Measurements from ENCODE around the gene CAMK2B.
A peak's percentile ranks its signal among the peaks of the same experiment; 100 is the strongest.

The CAMK2B gene

GRCh38 chr7:44308596-44309270 lies 16.7 kb downstream of the CAMK2B start:
- DNase-seq: no peak

- no peak for DNase-seq
These were observed 17.3 kb downstream of the CAMK2B start for GRCh38 chr7:44307905-44308595.

DNA sequence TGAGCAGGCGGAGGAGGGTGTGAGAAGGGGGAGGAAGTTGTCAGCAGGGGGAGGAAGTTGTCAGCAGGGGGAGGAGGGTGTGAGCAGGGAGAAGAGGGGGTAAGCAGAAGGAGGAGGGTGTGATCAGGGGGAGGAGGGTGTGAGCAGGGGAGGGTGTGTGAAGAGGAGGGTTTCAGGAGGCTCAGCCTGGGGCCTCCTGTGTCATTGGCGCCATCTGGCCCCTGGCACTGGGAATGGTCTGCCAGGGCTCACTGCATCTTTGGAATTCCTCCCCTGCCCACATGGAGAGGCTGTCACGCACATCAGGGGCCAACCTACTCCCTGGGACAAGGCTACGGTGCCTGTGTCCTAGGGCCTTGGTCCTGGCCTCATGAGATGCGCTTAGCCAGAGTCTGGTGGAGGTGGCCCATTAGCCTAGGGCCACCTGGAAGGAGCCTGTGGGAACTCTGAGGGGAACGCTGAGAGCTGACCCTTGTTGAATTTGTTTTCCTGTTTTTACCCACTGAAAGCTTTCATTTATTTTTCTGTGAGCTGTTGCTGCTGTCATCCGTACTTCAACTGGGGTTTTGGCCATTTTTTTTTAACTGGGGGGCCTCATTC lies 18.0 kb downstream of the CAMK2B start:
- DNase-seq: peak; percentile 63

GRCh38 chr7:44306606-44307005 lies 18.8 kb downstream of the CAMK2B start:
- DNase-seq: no peak

GRCh38 chr7:44305564-44306507 lies 19.6 kb downstream of the CAMK2B start:
- DNase-seq: no peak

GRCh38 chr7:44294325-44295069 lies 30.9 kb downstream of the CAMK2B start:
- no peak for DNase-seq

DNA sequence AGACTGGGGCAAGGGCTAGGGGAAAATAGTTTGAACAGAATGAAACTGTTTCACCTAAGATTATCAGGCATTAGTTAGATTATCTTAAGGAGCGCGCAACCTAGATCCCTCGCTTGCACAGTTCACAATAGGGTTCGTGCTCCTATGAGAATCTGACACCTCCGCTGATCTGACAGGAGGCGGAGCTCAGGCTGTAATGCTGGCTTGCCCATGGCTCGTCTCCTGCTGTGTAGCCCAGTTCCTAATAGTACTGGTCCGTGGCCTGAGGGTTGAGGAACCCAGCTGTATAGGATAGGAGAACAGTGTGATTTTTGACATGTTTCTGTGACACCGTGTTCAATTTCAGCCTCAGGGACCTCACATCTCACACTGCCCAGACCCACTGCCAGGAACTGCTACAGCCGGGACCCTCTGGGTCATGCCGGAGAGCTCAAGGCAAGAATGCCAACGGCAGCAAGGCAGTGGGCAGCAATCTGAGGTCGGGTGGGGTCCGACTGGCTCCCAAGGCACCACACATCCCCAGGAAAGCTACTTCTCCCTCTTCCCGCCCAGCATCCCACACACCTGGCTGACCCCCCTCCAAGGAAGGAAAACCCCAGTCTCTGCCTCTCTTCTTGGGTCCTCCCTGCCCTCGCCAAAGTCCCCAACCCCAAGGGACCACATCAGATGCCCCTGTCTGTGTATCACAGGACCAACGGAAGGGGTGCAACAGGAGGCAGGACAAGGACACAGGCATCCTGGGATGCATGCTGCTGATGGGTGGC lies 31.7 kb downstream of the CAMK2B start:
- no peak for DNase-seq

- DNase-seq: no peak
These were observed 32.4 kb downstream of the CAMK2B start for GRCh38 chr7:44292876-44293560.

DNA sequence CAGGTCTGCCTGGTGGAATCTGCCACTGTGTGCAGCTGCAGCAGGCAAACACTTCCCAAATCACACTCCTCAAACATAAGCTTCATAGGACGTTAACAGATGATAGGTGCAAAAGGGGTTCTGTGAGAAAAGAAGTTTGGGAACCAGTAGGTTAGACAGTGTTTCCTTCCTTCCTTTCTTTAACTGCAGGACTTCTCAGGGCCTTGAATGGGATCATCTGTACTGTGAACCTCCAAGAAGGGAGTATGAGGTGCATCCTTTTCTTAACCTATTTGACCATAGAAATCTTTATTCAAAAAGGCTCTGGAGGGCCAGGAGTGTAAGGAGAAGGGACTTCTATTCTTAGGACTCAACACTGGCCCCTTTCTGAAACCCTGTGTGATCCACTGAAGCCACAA lies 33.0 kb downstream of the CAMK2B start:
- no peak for DNase-seq

GRCh38 chr7:44291733-44292419 lies 33.5 kb downstream of the CAMK2B start:
- no peak for DNase-seq

GRCh38 chr7:44291066-44291732 lies 34.2 kb downstream of the CAMK2B start:
- DNase-seq: peak; percentile 9

DNA sequence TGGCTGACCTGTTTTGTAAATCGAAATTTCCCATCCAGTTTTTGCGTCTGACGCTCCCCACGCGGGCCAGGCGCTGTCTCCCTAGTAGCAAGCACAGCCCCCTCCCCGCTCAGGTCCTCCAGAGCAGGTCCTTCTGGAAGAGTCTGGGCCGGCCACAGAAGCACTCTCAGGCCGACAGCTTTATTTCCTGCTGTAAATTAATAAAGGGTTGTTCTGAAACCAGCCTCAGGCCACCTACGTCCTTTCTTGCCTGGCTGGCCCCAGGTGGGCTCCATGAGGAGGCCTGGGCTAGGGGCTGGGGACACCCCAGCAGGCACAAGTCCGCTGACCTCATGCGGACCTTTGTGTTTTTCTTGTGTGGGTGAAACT lies 35.2 kb downstream of the CAMK2B start:
- no peak for DNase-seq

DNA sequence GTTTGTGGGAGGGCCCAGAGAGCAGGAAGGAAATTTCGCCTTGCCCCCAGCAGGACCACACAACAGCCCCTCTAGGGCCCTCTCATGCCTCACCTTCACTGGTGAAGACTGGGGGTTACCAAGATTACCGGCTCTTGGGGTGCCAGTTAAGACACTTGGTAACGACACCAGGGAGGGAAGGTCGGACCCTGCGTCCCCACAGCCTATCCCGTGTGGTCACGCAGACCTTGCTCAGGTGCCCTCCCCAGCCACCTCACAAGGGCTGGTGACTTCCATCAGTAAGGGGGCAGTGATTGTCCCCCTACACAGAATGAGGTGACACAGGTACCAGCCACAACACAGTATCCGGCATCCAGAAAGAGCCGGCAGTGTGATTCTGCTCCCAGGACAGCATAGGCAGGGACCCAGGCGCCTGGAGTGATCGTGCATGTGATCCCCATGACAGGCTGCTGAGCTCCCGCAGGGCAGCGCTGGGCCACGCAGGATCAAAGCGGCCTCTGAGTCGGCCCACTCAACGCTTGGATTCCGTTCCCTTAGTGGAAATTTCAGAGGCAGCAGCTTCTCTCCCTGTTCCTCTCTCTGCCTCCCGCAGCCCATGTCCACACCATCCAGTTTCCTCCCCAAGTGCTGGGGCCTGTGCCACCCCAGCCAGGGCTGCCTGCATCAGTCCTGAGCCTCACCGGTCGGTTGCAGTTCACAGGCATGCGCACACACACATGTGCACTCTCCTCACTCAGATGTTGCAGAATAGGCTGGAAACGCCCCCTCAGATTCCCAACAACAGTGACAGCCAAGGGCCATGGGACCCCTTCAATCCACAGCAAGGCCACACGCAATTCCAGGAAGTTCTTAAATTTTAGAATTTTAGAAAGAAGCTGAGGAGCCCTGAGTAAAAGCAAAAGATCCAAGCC lies 35.8 kb downstream of the CAMK2B start:
- no peak for DNase-seq

DNA sequence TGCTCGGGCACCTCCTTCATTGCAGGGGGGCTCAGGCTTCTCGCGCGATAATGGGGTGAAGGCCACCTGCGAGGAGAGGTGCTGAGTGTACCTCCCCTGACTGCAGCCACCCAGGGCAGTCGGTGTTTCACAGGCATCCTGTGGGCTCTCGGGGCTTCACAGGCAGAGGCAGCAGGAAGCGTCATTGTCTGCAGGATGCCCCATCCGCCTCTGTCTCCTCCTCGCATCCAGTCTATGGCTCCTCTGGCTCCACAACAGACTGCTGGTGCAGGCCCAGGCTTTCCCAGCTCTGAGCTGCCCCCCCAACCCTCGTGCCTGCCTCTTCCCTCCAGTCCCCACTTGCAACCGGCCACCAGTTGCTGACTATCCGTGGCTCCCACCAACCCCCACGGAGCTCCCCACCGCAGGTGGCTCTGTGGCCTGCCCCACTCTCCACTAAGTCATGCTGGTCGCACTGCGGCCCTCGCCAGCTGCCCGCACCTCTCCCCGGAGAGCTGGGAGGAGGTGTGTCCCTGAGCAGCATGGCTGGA lies 36.5 kb downstream of the CAMK2B start:
- no peak for DNase-seq

DNA sequence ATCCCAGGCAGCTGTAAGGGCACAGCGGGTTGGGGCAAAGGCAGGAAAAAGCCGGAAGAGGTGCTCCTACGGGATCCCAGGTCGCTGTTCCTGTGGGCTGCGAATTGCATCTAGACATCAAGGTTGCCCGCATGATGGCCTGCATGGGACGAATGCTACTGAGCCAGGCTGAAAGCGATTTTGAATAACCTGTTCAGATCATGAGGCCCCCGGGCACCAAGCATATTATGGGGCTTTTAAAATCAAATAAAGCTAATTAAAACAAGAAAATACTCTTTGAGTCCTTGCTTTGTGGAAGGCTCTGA lies 37.1 kb downstream of the CAMK2B start:
- no peak for DNase-seq

DNA sequence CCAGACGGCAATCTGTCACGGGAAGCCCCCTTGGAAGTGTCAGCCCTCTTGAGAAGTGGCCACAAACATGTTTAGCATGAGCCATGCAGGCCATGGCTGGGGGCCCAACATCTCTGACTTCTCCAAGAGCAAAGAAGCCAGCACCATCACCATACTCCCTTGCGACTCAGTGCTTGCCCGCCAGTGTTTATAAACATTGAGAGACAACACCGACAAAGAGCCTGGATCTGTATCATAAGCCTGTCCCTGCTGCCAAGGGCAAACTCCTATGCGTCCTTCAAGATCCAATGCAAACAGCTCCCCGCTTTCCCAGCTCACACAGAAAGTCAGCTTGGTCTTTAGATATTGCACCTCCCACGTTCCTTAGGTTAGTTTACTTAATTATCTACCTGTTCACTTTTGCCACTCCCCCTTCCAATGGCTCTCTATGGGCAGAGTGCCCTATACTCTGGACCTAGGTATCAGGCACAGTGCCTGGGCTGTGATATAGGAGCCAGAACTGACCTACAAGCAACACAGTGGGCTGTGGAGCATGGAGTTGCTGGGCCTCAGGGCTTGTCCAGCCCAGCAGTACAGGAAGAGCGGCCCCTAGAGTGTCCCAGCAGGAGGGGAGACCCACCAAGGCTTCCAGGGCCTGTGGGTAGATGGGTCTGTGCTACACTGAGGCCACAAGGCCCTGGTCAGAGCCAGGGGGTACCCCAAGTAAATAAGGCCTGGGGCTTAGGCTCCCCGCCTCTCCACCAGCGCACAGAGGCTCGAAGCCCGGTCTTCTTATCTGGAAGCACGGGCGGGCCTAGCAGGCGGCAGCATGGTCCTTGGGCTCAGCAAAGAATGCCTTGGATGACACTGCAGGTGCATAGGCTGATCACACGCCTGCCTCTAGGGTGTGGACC lies 37.7 kb downstream of the CAMK2B start:
- DNase-seq: no peak
